CD4-positive, alpha-beta T cell (primary cell): ENCODE data around the gene TCF7L2. TPM values are rescaled to one million over a fixed set of nuclear protein-coding genes. Genes with fewer than 3 reads are reported as not detected.

ENCODE experiments used
- ATAC-seq: fragments of 200-7000 bp; cut with Tn5 transposase; one replicate; pipeline ENCODE4 v1.10.0; 2022; ENCODE audit warnings: mild to moderate bottlenecking; ENCODE audit not compliant: poor library complexity
- CTCF ChIA-PET: fragments of 350-600 bp; sonication (Branson Sonifier 250); formaldehyde crosslinking; loops from one replicate; lab custom pipeline; 2021; ENCODE audit warnings: antibody characterized with exemption, inconsistent platforms; lab: Charles Lee
- POLR2A ChIA-PET: fragments of 350-600 bp; sonication (Branson Sonifier 250); formaldehyde crosslinking; loops from one replicate; lab custom pipeline; 2021; ENCODE audit warnings: antibody characterized with exemption, inconsistent platforms; lab: Charles Lee
- DNase-seq, 14 experiments: peaks; one replicate each; pipeline ENCODE4 v3.0.0-alpha.2; 2013 to 2020; ENCODE audit warnings: mixed read lengths in 2 of 14
- H3K27ac ChIP-seq, 2 donors: one replicate each; pipeline versions ENCODE4 v1.5.1 to v1.7.0; 2013; ENCODE audit warnings: low read length in 2 of 2, low read depth in 1 of 2, mild to moderate bottlenecking in 1 of 2
- H3K27me3 ChIP-seq, 2 experiments: 1 replicate in 1 of 2; 2 replicates in 1 of 2; pipeline versions ENCODE4 v1.6.1 to v1.7.0; 2013; ENCODE audit warnings: low read length in 2 of 2, control low read depth in 1 of 2, mild to moderate bottlenecking in 1 of 2, moderate library complexity in 1 of 2; ENCODE audit not compliant: insufficient read depth in 2 of 2, control insufficient read depth in 1 of 2
- H3K36me3 ChIP-seq: one replicate; pipeline ENCODE4 v1.6.1; 2013; ENCODE audit warnings: low read length, control low read depth; ENCODE audit not compliant: insufficient read depth
- H3K4me1 ChIP-seq: one replicate; pipeline ENCODE4 v1.6.1; 2013; ENCODE audit warnings: low read length, control low read depth; ENCODE audit not compliant: insufficient read depth
- H3K4me3 ChIP-seq: one replicate; pipeline ENCODE4 v1.5.1; 2013; ENCODE audit warnings: mild to moderate bottlenecking, low read length, moderate library complexity
- H3K9me3 ChIP-seq, 2 experiments: 1 replicate in 1 of 2; 2 replicates in 1 of 2; pipeline versions ENCODE4 v1.6.1 to v1.7.0; 2013; ENCODE audit warnings: low read length in 2 of 2, mild to moderate bottlenecking in 2 of 2, control low read depth in 1 of 2, moderate library complexity in 1 of 2; ENCODE audit not compliant: control insufficient read depth in 1 of 2, insufficient read depth in 1 of 2
- H3K27ac Mint-ChIP-seq: one replicate; pipeline ENCODE4 v1.8.0; 2020; ENCODE audit warnings: mixed read lengths
- H3K27me3 Mint-ChIP-seq: one replicate; pipeline ENCODE4 v1.8.0; 2021; ENCODE audit warnings: mixed read lengths
- H3K36me3 Mint-ChIP-seq: one replicate; pipeline ENCODE4 v1.8.0; 2021; ENCODE audit warnings: low read depth, mixed read lengths
- H3K4me1 Mint-ChIP-seq: one replicate; pipeline ENCODE4 v1.8.0; 2021; ENCODE audit warnings: low read depth, mixed read lengths
- H3K4me3 Mint-ChIP-seq: one replicate; pipeline ENCODE4 v1.8.0; 2020; ENCODE audit warnings: mild to moderate bottlenecking, mixed read lengths
- H3K9me3 Mint-ChIP-seq: one replicate; pipeline ENCODE4 v1.8.0; 2020; ENCODE audit warnings: mixed read lengths
- intact Hi-C, 2 experiments: fragments of 100-400 bp; cut with DNase I in 1 of 2; cut with micrococcal nuclease in 1 of 2; formaldehyde crosslinking; loops; one replicate each; pipeline versions ENCODE4 v1.15.1 to v1.9.0; 2023 to 2025; cut with DNase I, micrococcal nuclease
- total RNA-seq, 174 experiments: library from RNA in 2 of 174; stranded (reverse) in 2 of 174; gene quantifications; one replicate each; pipeline ENCODE4 v1.2.3 and lab custom pipeline; 2021 to 2026
- TF ChIP-seq, protein P1 (sequence below): fragments of 200-600 bp; IDR thresholded peaks from one replicate; pipeline ENCODE4 v1.8.0; 2022; ENCODE audit warnings: antibody characterized with exemption, mild to moderate bottlenecking

Gene TCF7L2
- total RNA-seq, 2 experiments from 2014 or later = 4.2 to 4.4 TPM

DNA sequence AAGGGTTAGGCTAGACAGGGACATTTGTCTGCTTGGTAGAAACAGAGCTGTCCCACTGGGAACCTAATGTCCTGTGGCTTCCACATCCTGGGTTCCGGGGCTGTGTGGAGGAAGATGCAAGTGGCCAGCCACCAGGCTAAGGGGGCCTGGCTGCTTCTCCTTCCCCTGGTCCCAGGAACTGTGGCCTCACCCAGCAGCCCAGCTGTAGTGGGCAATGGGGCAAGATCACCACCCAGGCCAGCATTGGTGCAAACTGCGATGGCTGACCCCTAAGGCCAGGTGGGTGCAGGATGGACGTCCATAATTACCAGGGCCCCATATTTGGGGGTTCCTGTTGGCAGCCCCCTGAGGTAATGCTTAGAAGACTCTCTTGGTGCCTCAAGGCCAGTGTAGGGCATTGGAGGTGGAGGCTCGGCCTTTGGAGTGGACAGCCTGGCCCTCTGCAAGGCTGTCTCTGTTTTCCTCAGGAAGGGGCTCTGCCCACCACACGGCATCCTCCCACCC lies 226.7 kb downstream of the TCF7L2 start:
- no peak overlapping the region for H3K4me3 ChIP-seq
- intact Hi-C loops = no loop called here
- H3K27me3 Mint-ChIP-seq = no peaks in the 10 kb centered on the region
- H3K27me3 ChIP-seq = no peaks in the 10 kb centered on the region
- ChIA-PET POLR2A (no interaction called here), CTCF (no interaction called here)
- no peak overlapping the region for H3K4me3 Mint-ChIP-seq
- no peak overlapping the region for H3K27ac Mint-ChIP-seq
- H3K9me3 ChIP-seq = no peaks in the 10 kb centered on the region
- TF ChIP-seq, protein P1, sequence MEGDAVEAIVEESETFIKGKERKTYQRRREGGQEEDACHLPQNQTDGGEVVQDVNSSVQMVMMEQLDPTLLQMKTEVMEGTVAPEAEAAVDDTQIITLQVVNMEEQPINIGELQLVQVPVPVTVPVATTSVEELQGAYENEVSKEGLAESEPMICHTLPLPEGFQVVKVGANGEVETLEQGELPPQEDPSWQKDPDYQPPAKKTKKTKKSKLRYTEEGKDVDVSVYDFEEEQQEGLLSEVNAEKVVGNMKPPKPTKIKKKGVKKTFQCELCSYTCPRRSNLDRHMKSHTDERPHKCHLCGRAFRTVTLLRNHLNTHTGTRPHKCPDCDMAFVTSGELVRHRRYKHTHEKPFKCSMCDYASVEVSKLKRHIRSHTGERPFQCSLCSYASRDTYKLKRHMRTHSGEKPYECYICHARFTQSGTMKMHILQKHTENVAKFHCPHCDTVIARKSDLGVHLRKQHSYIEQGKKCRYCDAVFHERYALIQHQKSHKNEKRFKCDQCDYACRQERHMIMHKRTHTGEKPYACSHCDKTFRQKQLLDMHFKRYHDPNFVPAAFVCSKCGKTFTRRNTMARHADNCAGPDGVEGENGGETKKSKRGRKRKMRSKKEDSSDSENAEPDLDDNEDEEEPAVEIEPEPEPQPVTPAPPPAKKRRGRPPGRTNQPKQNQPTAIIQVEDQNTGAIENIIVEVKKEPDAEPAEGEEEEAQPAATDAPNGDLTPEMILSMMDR = no peak
- DNase-seq (no peak), ATAC-seq (no peak)
- H3K4me1 ChIP-seq = no peaks in the 10 kb centered on the region
- no peaks in the 10 kb centered on the region for H3K36me3 Mint-ChIP-seq
- H3K36me3 ChIP-seq = no peaks in the 10 kb centered on the region
- no peak overlapping the region for H3K27ac ChIP-seq
- no peaks in the 10 kb centered on the region for H3K4me1 Mint-ChIP-seq
- H3K9me3 Mint-ChIP-seq = no peaks in the 10 kb centered on the region

GRCh38 chr10:113177156-113177935 lies 227.3 kb downstream of the TCF7L2 start:
- no peaks in the 10 kb centered on the region for H3K9me3 ChIP-seq
- DNase-seq = no peak
- H3K36me3 ChIP-seq = no peaks in the 10 kb centered on the region
- H3K27me3 ChIP-seq = no peaks in the 10 kb centered on the region
- ATAC-seq = no peak
- TF ChIP-seq, protein P1 = no peak
- ChIA-PET POLR2A (interaction anchor here (0.7 kb wide), 1 partner anchor 64 kb away, joined by 3 read pairs; no protein-coding TSS in a partner anchor), CTCF (no interaction called here)
- H3K4me1 Mint-ChIP-seq = no peaks in the 10 kb centered on the region
- H3K4me1 ChIP-seq = no peaks in the 10 kb centered on the region
- no peak overlapping the region for H3K27ac Mint-ChIP-seq
- no peak overlapping the region for H3K4me3 Mint-ChIP-seq
- H3K27ac ChIP-seq = no peak overlapping the region
- no peaks in the 10 kb centered on the region for H3K36me3 Mint-ChIP-seq
- no peak overlapping the region for H3K4me3 ChIP-seq
- intact Hi-C loops = no loop called here
- no peaks in the 10 kb centered on the region for H3K27me3 Mint-ChIP-seq
- no peaks in the 10 kb centered on the region for H3K9me3 Mint-ChIP-seq

GRCh38 chr10:113177936-113178335 lies 227.9 kb downstream of the TCF7L2 start:
- Mint-ChIP-seq H3K27ac (no peak overlapping the region), H3K4me3 (no peak overlapping the region), H3K27me3 (no peaks in the 10 kb centered on the region), H3K36me3 (no peaks in the 10 kb centered on the region), H3K9me3 (no peaks in the 10 kb centered on the region), H3K4me1 (no peaks in the 10 kb centered on the region)
- no peak for ATAC-seq
- H3K27me3 ChIP-seq = no peaks in the 10 kb centered on the region
- ChIA-PET CTCF (no interaction called here), POLR2A (interaction anchor here (0.7 kb wide), 1 partner anchor 64 kb away, joined by 3 read pairs; no protein-coding TSS in a partner anchor)
- no peak overlapping the region for H3K27ac ChIP-seq
- intact Hi-C loops = no loop called here
- TF ChIP-seq, protein P1 = no peak
- no peaks in the 10 kb centered on the region for H3K36me3 ChIP-seq
- DNase-seq = no peak
- no peaks in the 10 kb centered on the region for H3K4me1 ChIP-seq
- H3K9me3 ChIP-seq = no peaks in the 10 kb centered on the region
- no peak overlapping the region for H3K4me3 ChIP-seq
